GM21528 (cell line): Measurements from ENCODE around the gene CDKN2B-AS1.

Experiments
- ATAC-seq: cut with Tn5 transposase; IDR thresholded peaks from one replicate; pipeline ENCODE4 v1.9.1; 2021; ENCODE audit warnings: mild to moderate bottlenecking, moderate library complexity; ENCODE audit not compliant: unreplicated experiment, low FRiP score

The CDKN2B-AS1 gene

DNA sequence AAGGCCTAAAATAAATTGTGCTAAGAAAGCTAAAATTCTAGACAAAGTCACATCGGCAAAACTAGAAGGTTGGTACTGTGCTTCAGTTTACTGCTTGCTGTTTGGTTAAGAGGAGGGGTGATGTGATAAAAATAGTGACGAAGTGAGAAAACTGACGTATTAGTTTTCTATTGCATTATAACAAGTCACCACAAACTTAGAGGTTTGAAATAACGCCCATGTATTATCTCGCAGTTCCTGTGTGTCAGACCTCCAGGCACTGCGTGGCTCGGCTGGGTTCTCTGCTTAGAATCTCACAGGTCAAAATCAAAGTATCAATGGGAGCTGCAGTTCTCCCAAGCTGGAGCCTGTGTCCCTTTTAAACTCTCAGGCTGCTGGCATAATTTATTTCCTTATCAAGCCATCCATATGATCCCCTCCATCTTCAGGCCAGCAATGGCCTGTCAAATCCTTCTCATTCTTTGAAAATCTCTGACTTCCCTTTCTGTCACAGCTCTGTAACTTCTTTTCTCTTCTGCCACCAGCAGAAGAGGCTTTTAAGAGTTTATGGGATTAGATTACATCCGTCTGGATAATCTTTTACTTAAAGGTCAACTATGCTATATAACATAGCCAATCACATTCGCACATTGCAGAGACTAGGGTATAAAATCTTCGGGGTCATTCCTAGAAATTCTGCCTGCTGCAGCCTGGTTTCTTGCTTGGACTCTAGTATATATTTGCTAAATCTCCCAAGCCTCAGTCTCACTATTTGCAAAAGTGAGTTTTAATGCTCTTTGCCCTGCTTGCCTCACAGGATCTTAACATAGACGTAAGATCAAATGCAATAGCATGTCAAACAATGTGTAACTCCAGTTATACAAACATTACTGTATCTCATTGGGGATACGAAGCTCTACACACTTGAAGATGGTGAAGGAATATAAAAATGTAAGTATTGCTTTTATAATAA, 118.6 kb downstream of the CDKN2B-AS1 start:
- no peak for ATAC-seq

DNA sequence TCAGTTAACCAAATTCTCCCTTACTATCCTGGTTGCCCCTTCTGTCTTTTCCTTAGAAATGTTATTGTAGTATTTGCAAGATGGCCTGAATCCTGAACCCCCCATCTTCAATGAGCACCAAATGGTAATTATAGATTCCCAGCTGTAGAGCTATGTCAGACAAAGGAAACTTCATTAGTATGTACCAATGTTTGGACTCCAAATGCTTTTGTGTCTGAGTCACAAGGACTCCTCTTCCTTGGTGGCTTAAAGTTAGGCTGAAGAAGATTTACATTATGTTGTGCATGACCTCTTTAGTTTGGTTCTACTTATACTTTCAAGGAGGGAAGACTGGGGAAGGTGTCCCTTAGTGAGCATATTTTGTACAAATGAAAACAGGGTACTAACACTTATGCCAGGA, 120.4 kb downstream of the CDKN2B-AS1 start:
- no peak for ATAC-seq

DNA sequence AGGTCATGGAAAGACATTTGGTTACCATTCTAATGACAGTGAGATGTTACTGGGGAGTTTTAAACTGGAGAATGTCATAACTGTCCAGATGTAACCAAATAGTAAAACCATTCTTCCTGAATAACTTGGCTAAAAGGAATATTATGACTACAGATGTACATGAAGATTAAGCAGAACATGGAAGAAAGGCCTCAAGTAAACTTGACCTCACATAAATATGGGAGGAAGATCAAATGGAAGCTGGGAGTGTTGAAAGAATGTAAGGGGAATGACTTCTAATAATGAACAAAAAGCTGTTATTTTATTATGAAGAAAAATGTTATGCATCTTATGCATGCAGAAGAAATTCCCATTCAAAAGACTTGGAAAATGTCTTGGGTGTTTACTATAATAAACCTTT, 122.2 kb downstream of the CDKN2B-AS1 start:
- ATAC-seq, result no peak

DNA sequence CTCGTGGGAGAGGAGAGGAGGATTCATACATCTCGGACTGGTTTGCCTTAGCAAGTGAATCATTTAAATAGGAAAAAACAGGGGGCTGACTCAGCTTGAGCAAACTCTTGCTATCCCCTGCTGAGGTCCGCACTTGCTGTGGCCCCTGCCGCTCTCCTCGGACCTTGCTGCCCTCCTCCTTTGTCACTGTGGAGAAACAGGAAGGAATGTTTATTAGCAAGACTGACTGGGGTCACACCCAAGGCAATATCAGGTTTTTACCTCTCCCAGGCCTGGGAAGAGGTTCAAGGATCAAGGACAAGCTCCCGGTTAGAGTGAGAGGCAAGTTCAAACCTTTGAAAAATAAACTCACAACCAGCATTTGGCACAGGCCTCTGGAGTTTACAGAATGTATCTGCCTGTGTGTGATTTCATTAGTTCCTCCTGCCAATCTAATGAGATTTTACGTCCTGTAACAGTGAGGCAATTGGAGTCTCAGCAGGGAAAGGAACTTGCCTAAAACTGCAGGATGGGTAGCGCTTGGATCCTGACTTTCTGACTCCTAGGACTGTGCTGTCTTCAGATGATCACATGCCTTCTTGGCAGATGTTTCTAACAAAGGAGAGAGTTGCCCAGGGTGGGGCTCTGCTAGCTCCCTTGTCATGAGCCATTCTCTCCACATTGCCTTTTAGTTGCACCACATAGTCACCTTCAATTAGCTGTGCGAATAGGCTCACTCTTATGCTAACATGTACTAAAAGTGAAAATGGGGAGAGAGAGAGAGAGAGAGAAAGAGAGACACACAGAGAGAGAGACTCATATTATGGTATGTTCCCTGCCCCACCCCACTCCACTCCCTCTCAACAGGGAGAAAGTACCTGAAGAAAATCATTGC, 123.2 kb downstream of the CDKN2B-AS1 start:
- no peak for ATAC-seq

DNA sequence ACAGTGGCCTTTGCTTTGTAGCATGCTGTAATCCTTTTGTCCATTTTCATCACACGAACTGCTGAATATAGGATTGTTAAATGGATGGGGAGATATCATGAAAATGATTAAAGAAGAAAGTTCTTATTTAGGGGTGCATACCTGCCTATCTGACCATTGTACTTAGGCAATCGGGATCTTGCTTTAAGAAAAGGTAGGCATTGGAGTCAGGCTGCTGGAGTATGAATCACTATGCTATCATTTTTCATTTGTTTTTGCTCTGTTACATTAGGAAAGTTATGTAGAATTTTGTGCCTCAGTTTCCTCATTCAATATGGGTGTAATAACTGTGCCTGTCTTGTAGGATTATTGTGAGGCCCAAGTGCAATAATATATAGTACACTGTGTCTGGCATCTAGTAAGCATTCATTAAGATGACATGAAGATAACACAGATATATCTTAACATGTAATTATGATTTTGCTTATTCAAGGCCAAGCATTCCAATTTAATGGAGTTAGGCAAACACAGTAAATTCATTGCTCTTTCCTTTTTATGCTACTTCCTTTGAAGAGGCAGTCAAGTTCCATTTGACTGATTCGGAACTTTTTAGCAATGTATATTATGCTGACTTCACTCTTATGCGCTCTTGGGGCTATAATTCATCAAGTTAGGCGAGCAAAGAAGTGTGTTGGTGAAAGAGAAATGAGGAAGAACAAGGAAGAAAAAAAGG, 124.4 kb downstream of the CDKN2B-AS1 start:
- no peak for ATAC-seq

DNA sequence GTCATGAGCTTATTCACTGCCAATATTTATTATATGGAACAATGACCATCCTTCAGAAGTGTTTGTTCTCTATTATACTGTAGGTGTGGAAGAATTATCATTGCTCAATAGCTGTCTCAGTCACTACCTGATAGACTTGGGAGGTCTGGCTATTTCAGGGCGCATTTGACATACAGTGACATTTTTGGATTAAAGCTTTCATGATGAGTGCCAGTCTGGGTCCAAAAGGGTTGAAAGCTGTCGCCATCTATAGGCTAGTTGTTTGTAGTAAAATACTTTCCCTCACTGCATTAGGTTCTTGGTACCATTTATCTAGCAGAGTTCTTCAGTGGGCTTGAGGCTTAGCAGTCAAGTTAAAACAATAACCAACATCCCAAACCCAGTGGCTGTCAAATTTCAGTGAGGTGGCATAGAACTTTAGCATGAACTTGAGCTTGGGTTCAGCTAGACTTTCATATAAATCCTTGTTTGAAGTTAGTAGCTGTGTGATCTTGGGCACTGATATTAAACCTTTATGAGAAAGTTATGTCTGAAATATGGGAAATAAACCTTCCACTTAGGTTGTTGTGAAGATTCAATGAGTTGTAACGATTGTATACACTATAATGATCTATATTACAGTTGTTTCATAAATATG, 125.0 kb downstream of the CDKN2B-AS1 start:
- ATAC-seq, result no peak

DNA sequence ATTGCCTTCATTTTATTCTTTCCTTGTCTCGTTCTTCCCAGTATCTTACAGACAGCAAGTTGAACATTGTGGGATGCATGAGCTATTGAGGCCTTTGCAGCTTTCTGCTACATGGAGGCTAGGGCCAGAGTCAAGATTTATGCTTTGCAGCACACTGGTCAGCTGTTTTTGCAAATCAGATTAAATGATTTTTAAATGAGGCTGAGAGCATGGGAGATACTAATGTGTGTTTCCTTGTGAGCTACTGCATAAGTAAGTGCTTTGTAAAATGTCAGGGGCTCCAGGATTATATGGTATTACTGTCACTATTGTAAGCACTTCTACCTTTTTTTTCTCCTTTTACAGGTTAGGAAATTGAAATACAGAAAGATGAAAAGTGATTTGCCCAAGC, 125.6 kb downstream of the CDKN2B-AS1 start:
- ATAC-seq, result no peak

DNA sequence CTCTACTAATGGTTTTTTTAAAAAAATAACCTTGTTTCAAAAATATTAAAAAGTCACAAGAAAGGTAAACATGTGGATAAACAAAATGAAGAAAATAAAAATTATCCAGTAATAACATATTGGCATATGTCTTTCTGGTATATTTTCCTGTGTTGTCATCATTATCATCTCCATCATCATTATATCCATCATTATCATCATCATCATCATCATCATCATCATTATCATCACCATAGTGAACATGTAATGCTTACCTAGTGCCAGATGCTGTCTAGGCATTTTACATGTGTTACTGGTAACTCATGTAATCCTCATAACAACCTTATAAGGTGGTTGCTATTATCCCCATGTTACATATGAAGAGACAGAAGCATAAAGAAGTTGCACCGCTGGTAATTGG, 126.0 kb downstream of the CDKN2B-AS1 start:
- ATAC-seq, result no peak

DNA sequence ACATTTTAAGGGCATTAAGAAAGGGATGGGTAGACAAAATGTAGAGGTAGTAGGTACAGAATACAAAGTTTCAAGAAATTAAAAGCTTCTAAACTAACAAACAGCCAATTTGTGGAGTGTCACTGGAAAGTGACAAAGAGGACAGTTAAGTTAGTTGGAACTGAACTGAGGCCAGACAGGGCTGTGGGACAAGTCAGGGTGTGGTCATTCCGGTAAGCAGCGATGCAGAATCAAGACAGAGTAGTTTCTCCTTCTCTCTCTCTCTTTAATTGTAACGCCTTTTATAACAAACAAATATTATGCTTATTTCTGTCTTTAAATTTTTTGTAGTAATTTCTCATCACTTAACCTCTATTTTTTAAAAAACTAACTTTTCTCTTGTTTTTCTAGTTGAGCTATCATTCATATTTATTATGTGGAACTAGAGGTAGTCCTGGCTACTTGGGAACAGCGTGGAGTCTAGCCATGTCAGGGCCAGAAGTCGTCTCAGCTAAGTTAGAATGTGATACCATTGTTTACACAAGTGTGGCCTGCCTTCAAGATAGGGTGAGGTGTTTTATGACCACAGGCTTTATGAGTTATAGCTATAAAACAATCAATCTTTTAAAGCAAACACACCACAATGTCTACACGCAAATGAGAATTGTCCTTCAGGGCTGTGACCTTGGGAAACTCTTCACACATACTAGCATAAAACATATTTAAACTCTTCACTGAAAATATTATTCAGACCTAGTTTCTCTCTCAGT, 129.8 kb downstream of the CDKN2B-AS1 start:
- ATAC-seq, result no peak

DNA sequence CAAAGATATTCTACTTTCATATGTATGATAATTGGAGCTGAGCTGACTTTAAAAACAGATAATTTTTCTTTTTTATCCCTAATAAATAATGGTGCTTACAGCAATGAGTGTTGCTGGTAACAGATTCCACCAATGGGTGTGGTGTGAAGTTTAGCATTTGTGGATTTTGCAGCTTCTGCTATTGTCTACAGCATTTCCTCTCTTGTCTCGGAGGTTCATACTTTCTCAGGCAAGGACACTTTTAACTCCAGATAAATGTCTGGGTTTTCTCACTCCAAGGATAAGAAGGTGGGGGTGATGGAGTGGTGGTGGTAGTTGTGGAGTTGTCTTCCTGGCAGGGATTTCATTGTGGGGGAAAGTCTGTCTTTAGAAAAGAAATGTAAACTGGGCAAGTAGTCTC, 134.5 kb downstream of the CDKN2B-AS1 start:
- ATAC-seq, result no peak

DNA sequence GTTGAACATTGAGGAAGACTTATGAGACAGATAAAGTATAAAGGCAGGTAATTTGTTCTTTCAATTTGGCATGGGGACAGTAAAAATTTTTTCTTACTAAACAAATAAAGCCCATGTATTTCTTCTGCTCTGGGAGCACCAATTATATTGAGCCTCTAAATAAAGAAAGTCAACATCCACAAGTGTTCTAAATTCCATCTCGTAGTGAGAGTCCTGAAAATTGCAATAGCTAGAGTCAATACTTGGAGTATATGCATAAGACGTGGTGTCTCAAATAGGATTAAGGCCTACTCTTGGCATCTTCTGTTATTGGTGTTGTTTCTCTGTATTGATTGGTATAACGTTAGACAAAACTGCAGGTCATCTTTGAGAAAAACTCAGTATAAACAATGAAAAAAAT, 135.0 kb downstream of the CDKN2B-AS1 start:
- no peak for ATAC-seq

DNA sequence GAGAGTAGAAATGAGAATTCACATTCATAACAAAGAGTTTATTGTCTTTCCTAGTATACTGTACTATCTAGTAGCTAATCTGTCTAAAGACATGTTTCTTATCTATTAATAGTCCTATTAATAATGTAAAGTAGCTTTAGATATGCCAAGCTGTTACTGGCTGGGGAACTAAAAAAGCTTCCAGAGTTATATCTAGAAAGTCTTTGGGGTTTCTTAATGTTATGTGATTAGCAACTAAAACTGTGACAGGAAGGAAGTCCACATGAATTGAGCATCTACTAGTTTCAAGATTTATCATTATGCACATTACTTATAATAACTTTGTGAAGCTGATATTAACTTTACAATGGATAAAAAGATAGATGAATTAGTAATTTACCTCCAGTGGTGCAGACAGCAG, 137.2 kb downstream of the CDKN2B-AS1 start:
- no peak for ATAC-seq

DNA sequence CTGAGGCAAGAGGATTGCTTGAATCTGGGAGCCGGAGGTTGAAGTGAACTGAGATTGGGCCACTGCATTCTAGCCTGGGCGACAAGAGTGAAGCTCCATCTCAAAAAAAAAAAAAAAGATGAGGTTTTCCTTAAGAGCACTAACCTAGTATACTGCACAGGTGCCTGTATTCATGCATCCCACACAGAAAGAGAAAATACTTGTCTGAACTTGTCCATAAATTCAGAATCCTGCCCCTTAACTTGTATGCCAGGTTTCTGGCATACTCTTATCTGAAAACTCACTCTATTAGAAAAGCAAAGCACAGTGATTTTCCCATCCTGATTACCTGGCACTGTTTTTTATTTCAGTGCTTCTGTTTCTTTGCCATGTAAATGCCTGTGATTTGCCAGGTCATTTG, 139.8 kb downstream of the CDKN2B-AS1 start:
- ATAC-seq, result no peak

DNA sequence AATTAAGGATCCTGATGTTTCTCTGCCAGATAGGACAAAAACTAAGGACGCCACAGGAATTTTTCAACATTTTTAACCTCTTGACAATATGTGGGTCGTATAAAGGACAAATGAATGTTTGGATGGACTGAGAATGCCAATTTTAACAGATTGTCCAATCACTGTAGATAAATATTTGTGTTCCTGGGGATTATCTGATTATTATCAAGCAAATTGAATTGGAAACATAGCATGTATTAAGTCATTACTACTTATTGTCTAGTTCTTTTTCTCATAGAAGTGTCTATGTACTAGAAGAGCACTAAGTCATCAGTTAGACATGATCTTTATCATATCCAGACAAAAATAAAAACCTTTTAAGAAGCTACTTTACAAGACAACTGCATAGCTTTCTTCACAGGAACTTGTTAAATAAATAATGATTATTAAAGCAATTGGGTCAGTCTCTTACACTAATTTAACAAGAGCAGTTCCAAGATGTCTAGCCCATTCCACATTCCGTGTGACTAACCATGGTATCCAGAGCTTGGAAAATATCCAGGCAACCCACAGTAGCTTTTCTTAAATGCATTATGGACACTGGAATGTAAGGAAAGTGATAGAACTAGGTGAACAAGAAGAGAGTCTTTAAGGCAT, 142.0 kb downstream of the CDKN2B-AS1 start:
- no peak for ATAC-seq

DNA sequence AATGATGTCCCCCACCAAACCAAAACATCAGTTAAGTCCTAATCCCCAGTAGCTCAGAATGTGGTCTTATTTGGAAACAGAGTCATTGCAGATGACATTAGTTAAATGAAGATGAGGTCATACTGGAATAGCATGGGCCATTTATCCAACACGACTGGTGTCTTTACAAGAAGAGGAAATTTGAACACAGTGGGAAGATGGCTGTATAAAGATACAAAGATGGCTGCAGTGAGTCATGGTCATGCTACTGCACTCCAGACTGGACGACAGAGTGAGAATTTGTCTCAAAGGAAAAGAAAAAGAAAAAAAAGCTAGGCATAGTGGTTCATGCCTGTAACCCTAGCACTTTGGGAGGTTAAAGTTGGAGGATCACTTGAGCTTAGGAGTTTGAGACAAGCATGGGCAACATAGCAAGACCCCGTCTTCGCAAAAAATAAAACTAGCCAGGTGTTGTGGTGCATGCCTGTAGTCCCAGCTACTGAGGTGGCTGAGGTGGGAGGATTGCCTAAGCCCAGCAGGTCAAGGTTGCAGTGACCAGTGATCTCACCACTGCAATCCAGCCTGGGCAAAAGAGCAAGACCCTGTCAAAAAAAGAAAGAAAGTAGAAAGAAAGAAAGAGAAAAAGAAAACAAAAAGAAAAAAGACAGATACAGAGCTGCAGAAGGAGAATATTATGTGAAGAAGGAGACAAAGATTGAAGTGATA, 144.5 kb downstream of the CDKN2B-AS1 start:
- no peak for ATAC-seq

DNA sequence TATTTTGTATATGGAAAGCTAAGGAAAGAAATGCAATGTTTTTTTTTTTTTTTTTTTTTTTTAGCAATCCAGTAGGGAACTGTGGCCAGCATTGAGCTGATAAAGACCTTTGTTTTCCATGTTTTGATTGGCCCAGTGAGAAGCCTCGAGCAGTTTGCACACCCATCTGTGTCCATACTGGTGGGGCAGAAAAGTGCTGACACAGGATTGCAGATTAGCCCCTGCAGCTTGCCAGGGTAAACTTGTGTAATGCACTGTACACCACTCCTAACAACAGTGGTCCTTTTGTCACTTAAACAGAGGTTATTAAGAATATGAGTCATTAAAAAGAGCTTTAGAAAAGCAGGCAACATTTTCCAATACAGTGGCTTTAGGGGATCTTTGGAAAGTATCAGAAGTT, 147.3 kb downstream of the CDKN2B-AS1 start:
- ATAC-seq, result no peak

DNA sequence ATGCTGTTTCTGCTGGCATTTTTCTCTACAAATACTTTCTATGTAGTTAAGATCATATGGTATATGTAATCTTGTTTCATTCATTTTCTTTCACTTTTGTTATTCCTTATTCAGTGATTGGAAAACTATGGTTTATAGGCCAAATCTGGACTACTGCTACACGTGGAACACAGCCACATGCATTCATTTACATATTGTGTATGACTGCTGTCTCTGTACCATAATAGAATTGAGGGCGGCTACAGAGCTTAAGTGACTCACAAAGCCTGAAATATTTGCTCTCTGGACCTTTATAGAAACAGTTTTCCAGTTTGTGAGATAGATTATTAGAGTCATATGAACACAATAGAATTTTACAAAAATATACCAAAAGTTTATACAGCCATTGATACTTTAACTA, 148.1 kb downstream of the CDKN2B-AS1 start:
- ATAC-seq, result no peak

DNA sequence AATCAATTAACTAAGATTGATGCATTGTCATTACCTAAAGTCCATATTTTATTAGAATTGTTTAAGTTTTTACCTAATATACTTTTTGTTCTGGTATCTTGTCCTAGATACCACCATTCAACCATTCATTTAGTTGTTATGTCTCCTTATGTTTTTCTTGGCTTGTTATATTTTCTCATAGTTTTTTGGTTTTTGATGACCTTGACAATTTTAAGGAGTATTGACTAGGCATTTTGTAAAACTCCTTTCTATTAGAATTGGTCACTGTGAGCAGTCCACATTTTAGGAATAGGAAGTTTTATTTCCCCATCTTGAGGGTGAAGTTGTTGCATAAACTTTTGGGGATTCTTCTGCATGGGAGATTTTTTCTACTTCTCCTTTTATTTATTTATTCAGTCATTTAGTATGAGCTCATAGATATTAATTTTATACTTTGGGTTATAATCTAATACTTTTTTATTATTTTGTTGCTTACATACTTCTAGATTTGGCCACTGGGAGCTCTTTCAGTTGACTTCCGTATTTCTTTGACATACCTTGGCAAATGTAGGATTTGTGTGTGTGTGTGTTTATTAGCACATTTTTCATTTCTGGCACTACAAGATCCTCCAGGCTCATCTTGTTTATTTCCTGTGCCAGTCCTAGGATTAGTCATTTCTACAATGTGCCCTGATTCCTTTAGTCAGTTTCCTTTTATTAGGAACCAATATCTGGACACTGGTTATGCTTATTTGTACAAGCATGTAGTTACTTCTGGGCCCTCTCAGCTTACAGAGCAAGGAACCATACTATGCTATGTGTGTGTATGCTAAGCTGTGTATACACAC, 149.4 kb downstream of the CDKN2B-AS1 start:
- no peak for ATAC-seq
